K562 (cell line): ENCODE data around the gene CFAP251. TPM values are rescaled to one million over a fixed set of nuclear protein-coding genes. Genes with fewer than 3 reads are reported as not detected.

Experiments used
- DMBX1 ChIP-seq: fragments of 250-450 bp; sonication (Bioruptor Pico); IDR thresholded peaks from 2 replicates; pipeline ENCODE4 v1.8.0; 2022; ENCODE audit warnings: inconsistent platforms, mild to moderate bottlenecking, moderate library complexity, borderline replicate concordance
- ESRRB ChIP-seq: fragments of 250-450 bp; sonication (Bioruptor Pico); IDR thresholded peaks from 2 replicates; pipeline ENCODE4 v1.5.0; 2020; ENCODE audit warnings: mild to moderate bottlenecking, moderate library complexity, borderline replicate concordance
- FOS ChIP-seq: IDR thresholded peaks from 3 replicates; pipeline ENCODE4 v1.6.1; 2011; ENCODE audit not compliant: insufficient read length; ENCODE audit errors: extremely low read depth
- HMGXB4 ChIP-seq: sonication (generic); formaldehyde crosslinking; IDR thresholded peaks from 2 replicates; pipeline ENCODE4 v1.8.1; 2023; ENCODE audit warnings: mild to moderate bottlenecking, missing genetic modification reagents
- MEIS2 ChIP-seq: fragments of 450-650 bp; IDR thresholded peaks from 2 replicates; pipeline ENCODE4 v1.6.1; 2014; ENCODE audit warnings: mild to moderate bottlenecking; ENCODE audit not compliant: partially characterized antibody
- NR2C1 ChIP-seq, 2 experiments: fragments of 450-650 bp; IDR thresholded peaks; 2 replicates each; pipeline ENCODE4 v1.6.1; 2017; ENCODE audit warnings: mild to moderate bottlenecking in 2 of 2, antibody characterized with exemption in 1 of 2, inconsistent platforms in 1 of 2, missing compliant biosample characterization in 1 of 2, missing genetic modification characterization in 1 of 2
- NR3C1 ChIP-seq: sonication (generic); formaldehyde crosslinking; IDR thresholded peaks from 2 replicates; pipeline ENCODE4 v1.8.1; 2022; ENCODE audit warnings: missing genetic modification reagents
- PHF20 ChIP-seq: fragments of 450-650 bp; IDR thresholded peaks from 2 replicates; pipeline ENCODE4 v1.6.1; 2018; ENCODE audit not compliant: partially characterized antibody
- PTTG1 ChIP-seq: fragments of 450-650 bp; IDR thresholded peaks from 2 replicates; pipeline ENCODE4 v1.6.1; 2016; ENCODE audit warnings: low read depth, mild to moderate bottlenecking, missing genetic modification characterization, missing compliant biosample characterization
- RAD21 ChIP-seq, 2 experiments: fragments of 250-450 bp in 1 of 2; fragments of 450-650 bp in 1 of 2; sonication (Bioruptor Pico) in 1 of 2; formaldehyde crosslinking in 1 of 2; IDR thresholded peaks in 1 of 2; conservative IDR thresholded peaks in 1 of 2; 2 replicates each; pipeline versions ENCODE4 v1.4.0 to v1.8.0; 2020 to 2022; ENCODE audit warnings: mild to moderate bottlenecking in 2 of 2, moderate library complexity in 1 of 2
- SAFB2 ChIP-seq: fragments of 200-400 bp; formaldehyde crosslinking; IDR thresholded peaks from 2 replicates; pipeline ENCODE4 v1.6.1; 2018; ENCODE audit warnings: borderline replicate concordance, low read length, low read depth, moderate library complexity; ENCODE audit not compliant: severe bottlenecking
- SMAD1 ChIP-seq: fragments of 150-350 bp; IDR thresholded peaks from 2 replicates; pipeline ENCODE4 v1.6.1; 2014; ENCODE audit warnings: low read length, low read depth; ENCODE audit not compliant: partially characterized antibody
- SUPT5H ChIP-seq: fragments of 450-650 bp; IDR thresholded peaks from 2 replicates; pipeline ENCODE4 v1.6.1; 2016
- TAF7 ChIP-seq: fragments of 450-650 bp; IDR thresholded peaks from 2 replicates; pipeline ENCODE4 v1.6.1; 2016; ENCODE audit warnings: missing genetic modification characterization, missing compliant biosample characterization
- TCF3 ChIP-seq: sonication (generic); formaldehyde crosslinking; IDR thresholded peaks from 2 replicates; pipeline ENCODE4 v1.4.0; 2020; ENCODE audit warnings: mild to moderate bottlenecking, missing genetic modification reagents
- TFAP4 ChIP-seq: sonication (generic); formaldehyde crosslinking; IDR thresholded peaks from 2 replicates; pipeline ENCODE4 v1.8.0; 2022; ENCODE audit warnings: missing genetic modification reagents, mild to moderate bottlenecking, moderate library complexity, borderline replicate concordance
- TOE1 ChIP-seq, 2 experiments: fragments of 450-650 bp in 1 of 2; sonication (generic) in 1 of 2; formaldehyde crosslinking in 1 of 2; IDR thresholded peaks; 2 replicates each; pipeline versions ENCODE4 v1.7.1 to v1.8.0; 2016 to 2022; ENCODE audit warnings: borderline replicate concordance in 2 of 2, mild to moderate bottlenecking in 2 of 2, antibody characterized with exemption in 1 of 2, inconsistent platforms in 1 of 2, low read depth in 1 of 2, missing genetic modification reagents in 1 of 2, moderate library complexity in 1 of 2
- ZNF589 ChIP-seq: fragments of 200-800 bp; sonication (Bioruptor generic); IDR thresholded peaks from 2 replicates; pipeline ENCODE4 v1.6.1; 2016; ENCODE audit warnings: low read depth, missing genetic modification characterization, missing compliant biosample characterization
- polyA plus RNA-seq, 8 experiments: library from polyadenylated mRNA; depleted of rRNA in 4 of 8; stranded (reverse) in 5 of 8; unstranded in 3 of 8; fragments of >200 nt; fragmentation: Nextera tagmentation in 2 of 8; fragmentation: Illumina TruSeq in 1 of 8; extraction: Ambion mirVana in 2 of 8; extraction: Trizol in 1 of 8; gene quantifications; 2 replicates each; pipeline versions ENCODE4 v1.2.1 to v1.2.3, GENCODE V29; 2011 to 2014; ENCODE audit warnings: inconsistent platforms in 1 of 8, missing spikeins in 1 of 8
- total RNA-seq, 7 experiments: library from RNA; depleted of rRNA in 6 of 7; stranded (reverse); fragments of >200 nt in 6 of 7; fragmentation: Illumina TruSeq in 2 of 7; extraction: Trizol in 2 of 7; gene quantifications; 2 replicates each; pipeline versions ENCODE4 v1.2.1 to v1.2.3, GENCODE V29; 2011 to 2021; ENCODE audit warnings: low replicate concordance in 1 of 7
- TF ChIP-seq, protein P1 (sequence below): sonication (generic); formaldehyde crosslinking; IDR thresholded peaks from 2 replicates; pipeline ENCODE4 v1.8.1; 2023; ENCODE audit warnings: missing genetic modification reagents, mild to moderate bottlenecking, borderline replicate concordance

The CFAP251 gene
- total and polyA plus RNA-seq, 9 of the 15 experiments (the other 6 are each of a cell fraction or from before 2014, with no cell fraction given) = 16.6 to 31.0 (median 19.1) TPM

GRCh38 chr12:121888478-121889273, 29.7 kb upstream of the CFAP251 start, which contains the start of gene PSMD9 (continued):
- TF ChIP-seq, protein P1, sequence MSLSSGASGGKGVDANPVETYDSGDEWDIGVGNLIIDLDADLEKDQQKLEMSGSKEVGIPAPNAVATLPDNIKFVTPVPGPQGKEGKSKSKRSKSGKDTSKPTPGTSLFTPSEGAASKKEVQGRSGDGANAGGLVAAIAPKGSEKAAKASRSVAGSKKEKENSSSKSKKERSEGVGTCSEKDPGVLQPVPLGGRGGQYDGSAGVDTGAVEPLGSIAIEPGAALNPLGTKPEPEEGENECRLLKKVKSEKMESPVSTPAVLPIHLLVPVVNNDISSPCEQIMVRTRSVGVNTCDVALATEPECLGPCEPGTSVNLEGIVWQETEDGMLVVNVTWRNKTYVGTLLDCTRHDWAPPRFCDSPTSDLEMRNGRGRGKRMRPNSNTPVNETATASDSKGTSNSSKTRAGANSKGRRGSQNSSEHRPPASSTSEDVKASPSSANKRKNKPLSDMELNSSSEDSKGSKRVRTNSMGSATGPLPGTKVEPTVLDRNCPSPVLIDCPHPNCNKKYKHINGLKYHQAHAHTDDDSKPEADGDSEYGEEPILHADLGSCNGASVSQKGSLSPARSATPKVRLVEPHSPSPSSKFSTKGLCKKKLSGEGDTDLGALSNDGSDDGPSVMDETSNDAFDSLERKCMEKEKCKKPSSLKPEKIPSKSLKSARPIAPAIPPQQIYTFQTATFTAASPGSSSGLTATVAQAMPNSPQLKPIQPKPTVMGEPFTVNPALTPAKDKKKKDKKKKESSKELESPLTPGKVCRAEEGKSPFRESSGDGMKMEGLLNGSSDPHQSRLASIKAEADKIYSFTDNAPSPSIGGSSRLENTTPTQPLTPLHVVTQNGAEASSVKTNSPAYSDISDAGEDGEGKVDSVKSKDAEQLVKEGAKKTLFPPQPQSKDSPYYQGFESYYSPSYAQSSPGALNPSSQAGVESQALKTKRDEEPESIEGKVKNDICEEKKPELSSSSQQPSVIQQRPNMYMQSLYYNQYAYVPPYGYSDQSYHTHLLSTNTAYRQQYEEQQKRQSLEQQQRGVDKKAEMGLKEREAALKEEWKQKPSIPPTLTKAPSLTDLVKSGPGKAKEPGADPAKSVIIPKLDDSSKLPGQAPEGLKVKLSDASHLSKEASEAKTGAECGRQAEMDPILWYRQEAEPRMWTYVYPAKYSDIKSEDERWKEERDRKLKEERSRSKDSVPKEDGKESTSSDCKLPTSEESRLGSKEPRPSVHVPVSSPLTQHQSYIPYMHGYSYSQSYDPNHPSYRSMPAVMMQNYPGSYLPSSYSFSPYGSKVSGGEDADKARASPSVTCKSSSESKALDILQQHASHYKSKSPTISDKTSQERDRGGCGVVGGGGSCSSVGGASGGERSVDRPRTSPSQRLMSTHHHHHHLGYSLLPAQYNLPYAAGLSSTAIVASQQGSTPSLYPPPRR (CRISPR knock-in tag) = peak; percentile 19; the same call in 1 of the 2 replicates
- TF ChIP-seq ESRRB (CRISPR knock-in tag) (no peak), ZNF589 (CRISPR knock-in tag) (peak; percentile 16), NR2C1 (IDR thresholded peaks at IDR 0.05) (peak; percentile 99), NR2C1 (tag; IDR thresholded peaks at IDR 0.05) (peak; percentile 100), SUPT5H (peak; percentile 91), TCF3 (CRISPR knock-in tag) (peak; percentile 55), NR3C1 (CRISPR knock-in tag) (no peak), SMAD1 (no peak), SAFB2 (no peak), PHF20 (peak; percentile 41), HMGXB4 (peak; percentile 17; the same call in 1 of the 2 replicates), RAD21 (CRISPR knock-in tag; conservative IDR thresholded peaks at IDR 0.05 in 1 of 2, IDR thresholded peaks at IDR 0.05 in 1 of 2) (peak; percentile 71 to 90), FOS (peak; percentile 14), PTTG1 (no peak), TAF7 (tag) (peak; percentile 74), TFAP4 (peak; percentile 99), DMBX1 (CRISPR knock-in tag) (peak; percentile 3; the same call in 1 of the 2 replicates), MEIS2 (no peak), TOE1 (IDR thresholded peaks at IDR 0.05; ENCODE audit: borderline replicate concordance) (peak; percentile 89), TOE1 (CRISPR knock-in tag; IDR thresholded peaks at IDR 0.05; ENCODE audit: borderline replicate concordance, low read depth) (no peak)
